GM18870 (cell line): ENCODE data around the gene SPAG8.
A peak's percentile ranks its signal among the peaks of the same experiment; 100 is the strongest.

ENCODE experiments used
- ATAC-seq: cut with Tn5 transposase; IDR thresholded peaks from one replicate; pipeline ENCODE4 v1.9.1; 2021; ENCODE audit warnings: moderate library complexity; ENCODE audit not compliant: unreplicated experiment

Gene SPAG8

GRCh38 chr9:35840881-35841644 is 29.0 kb upstream of the SPAG8 start:
- no peak for ATAC-seq

GRCh38 chr9:35839926-35840325 is 27.9 kb upstream of the SPAG8 start:
- ATAC-seq, result no peak

GRCh38 chr9:35836595-35836994 is 24.5 kb upstream of the SPAG8 start:
- ATAC-seq, result no peak

GRCh38 chr9:35835766-35836165 is 23.7 kb upstream of the SPAG8 start:
- no peak for ATAC-seq

GRCh38 chr9:35835216-35835632 is 23.2 kb upstream of the SPAG8 start:
- ATAC-seq, result no peak

- ATAC-seq, result no peak
Measured at GRCh38 chr9:35834260-35835215, 22.5 kb upstream of the SPAG8 start.

GRCh38 chr9:35832814-35833213 is 20.8 kb upstream of the SPAG8 start:
- ATAC-seq, result no peak

- ATAC-seq, result no peak
Measured at GRCh38 chr9:35831040-35831439, 19.0 kb upstream of the SPAG8 start.

GRCh38 chr9:35829764-35830096 is 17.7 kb upstream of the SPAG8 start:
- ATAC-seq, result no peak

- ATAC-seq, result no peak
Measured at GRCh38 chr9:35829084-35829763, 17.2 kb upstream of the SPAG8 start, which contains the start of gene TMEM8B. Gene TMEM8B (plus strand): TSS chr9:35829228. CDS start chr9:35829448, 220 bp downstream.

GRCh38 chr9:35828716-35829083 is 16.6 kb upstream of the SPAG8 start, which contains the start of gene FAM221B:
Gene FAM221B (minus strand): TSS chr9:35828732. CDS start chr9:35826161, 2,571 bp downstream.
- no peak for ATAC-seq

- ATAC-seq, result no peak
Measured at GRCh38 chr9:35827486-35827885, 15.4 kb upstream of the SPAG8 start.

- ATAC-seq, result peak; percentile 61
Measured at GRCh38 chr9:35826071-35826701, 14.1 kb upstream of the SPAG8 start.

GRCh38 chr9:35822926-35823325 is 10.9 kb upstream of the SPAG8 start:
- no peak for ATAC-seq

- no peak for ATAC-seq
Measured at GRCh38 chr9:35820076-35820475, 8.0 kb upstream of the SPAG8 start.

- no peak for ATAC-seq
Measured at GRCh38 chr9:35818341-35818740, 6.3 kb upstream of the SPAG8 start.

- ATAC-seq, result no peak
Measured at GRCh38 chr9:35816708-35817107, 4.6 kb upstream of the SPAG8 start.

GRCh38 chr9:35814841-35815543 is 2.9 kb upstream of the SPAG8 start, which contains the start of gene HINT2:
Gene HINT2 (minus strand): TSS chr9:35815042. CDS start chr9:35814979, 63 bp downstream.
- peak; percentile 60 for ATAC-seq

GRCh38 chr9:35814106-35814840 is 2.2 kb upstream of the SPAG8 start:
- ATAC-seq, result peak; percentile 17
